GM21528 (cell line): ENCODE data around the gene TNFAIP8L1.
A peak's percentile ranks its signal among the peaks of the same experiment; 100 is the strongest.
"Not testable (repeated sequence)": the region's sequence is repeated elsewhere in the genome, so short reads cannot be mapped to it uniquely, and the experiment has no call there.

ENCODE experiments used
- ATAC-seq: cut with Tn5 transposase; IDR thresholded peaks from one replicate; pipeline ENCODE4 v1.9.1; 2021; ENCODE audit warnings: mild to moderate bottlenecking, moderate library complexity; ENCODE audit not compliant: unreplicated experiment, low FRiP score

The TNFAIP8L1 gene

GRCh38 chr19:4638828-4639530 is at the start of gene TNFAIP8L1:
TNFAIP8L1 (plus strand) TSS chr19:4639516; CDS start chr19:4651870, 12,354 bp downstream.
- ATAC-seq, result peak; percentile 73

- no peak for ATAC-seq
Observed at GRCh38 chr19:4589579-4590410, 49.5 kb upstream of the TNFAIP8L1 start.

- no peak for ATAC-seq
Observed at GRCh38 chr19:4590559-4590958, 48.8 kb upstream of the TNFAIP8L1 start.

DNA sequence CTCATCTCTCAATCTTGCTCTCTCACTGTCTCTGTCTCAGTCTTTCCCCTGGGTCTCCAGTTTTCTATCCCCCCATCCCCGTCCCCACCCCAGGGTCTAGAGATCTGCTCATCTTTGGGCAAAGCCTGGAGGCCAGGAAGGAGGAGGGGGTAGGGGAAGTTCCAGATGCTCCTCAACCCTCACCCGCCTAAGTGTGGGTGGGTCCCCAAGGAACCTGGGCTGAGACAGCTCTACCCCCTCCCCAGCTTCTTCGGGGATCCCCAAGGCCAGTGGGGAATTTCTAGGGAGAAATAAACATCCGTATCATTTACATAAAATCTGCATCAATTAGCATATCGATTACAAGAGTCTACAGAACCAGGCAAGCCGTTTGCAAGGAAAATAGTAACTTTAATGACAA is 48.0 kb upstream of the TNFAIP8L1 start:
- no peak for ATAC-seq

DNA sequence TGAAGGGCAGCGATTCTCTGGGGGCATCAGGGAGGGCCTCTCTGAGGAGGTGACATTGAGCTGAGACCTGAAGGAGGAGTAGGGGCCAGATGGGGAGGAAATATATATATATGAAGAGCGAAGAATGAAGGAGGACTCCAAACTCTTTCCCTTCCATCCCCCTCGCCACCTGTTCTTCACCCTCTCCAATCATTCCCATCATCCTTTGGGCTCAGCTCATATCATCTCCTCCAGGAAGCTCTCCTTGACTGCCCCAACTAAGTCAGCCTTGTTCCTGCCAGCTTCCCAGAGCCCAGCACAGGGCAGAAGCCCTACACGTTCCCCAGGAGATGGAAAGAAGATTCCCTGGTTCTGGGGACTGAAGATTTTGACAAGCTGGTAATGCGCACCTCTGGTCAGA is 46.9 kb upstream of the TNFAIP8L1 start:
- ATAC-seq, result no peak

DNA sequence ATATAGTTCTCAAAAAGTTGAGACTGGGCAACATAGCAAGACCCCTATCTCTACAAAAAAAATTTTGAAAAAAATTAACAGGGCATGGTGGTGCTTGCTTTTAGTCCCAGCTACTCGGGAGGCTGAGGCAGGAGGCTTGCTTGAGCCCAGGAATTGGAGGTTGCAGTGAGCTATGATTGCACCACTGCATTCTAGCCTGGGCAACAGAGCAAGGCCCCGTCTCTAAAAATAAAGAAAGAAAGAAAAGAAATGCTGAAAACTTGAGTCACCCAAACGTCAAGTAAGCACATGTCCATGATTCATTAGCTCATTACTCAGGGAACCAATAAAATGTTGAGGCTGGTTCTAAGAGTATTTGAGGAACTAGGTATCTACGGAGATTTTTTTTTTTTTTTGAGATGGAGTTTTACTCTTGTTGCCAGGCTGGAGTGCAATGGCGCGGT is 45.9 kb upstream of the TNFAIP8L1 start:
- ATAC-seq, result no peak

DNA sequence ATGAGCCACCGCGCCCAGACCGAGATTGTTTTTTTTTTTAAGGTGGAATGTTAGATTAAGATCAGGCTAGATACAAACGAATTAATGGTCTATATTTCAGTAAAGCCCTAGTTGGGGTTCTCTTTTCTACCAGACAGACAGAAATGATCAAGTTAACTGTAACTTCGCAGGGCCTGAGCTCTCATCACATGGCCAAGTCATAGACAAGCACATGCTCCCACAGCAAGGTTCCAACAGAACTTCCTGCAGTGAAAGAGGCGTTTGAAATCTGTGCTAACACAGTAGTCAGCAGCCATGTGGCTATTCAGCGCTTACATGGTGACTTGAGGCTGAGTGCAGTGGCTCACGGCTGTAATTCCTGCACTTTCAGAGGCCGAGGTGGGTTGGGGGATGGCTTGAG is 45.1 kb upstream of the TNFAIP8L1 start:
- no peak for ATAC-seq

DNA sequence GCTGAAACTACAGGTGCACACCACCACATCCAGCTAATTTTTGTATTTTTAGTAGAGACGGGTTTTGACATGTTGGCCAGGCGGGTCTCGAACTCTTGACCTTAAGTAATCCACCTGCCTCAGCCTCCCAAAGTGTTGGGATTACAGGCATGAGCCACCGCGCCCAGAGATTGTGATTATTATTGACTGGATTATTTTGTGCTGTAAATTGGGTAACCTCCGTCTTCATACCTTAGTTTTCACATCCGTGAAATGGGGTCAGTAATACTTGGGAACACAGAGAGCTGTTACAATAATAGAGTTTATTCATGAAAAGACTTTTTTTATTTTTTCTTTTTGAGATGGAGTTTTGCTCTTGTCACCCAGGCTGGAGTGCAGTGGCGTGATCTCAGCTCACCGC is 44.2 kb upstream of the TNFAIP8L1 start:
- not testable (repeated sequence) for ATAC-seq

- ATAC-seq, result no peak
Observed at GRCh38 chr19:4596033-4596904, 43.0 kb upstream of the TNFAIP8L1 start.

GRCh38 chr19:4597278-4597974 is 41.9 kb upstream of the TNFAIP8L1 start:
- ATAC-seq, result no peak

- no peak for ATAC-seq
Observed at GRCh38 chr19:4597975-4598671, 41.2 kb upstream of the TNFAIP8L1 start.

- no peak for ATAC-seq
Observed at GRCh38 chr19:4598712-4599111, 40.6 kb upstream of the TNFAIP8L1 start.

- ATAC-seq, result no peak
Observed at GRCh38 chr19:4600082-4600481, 39.2 kb upstream of the TNFAIP8L1 start.

- ATAC-seq, result no peak
Observed at GRCh38 chr19:4600893-4601292, 38.4 kb upstream of the TNFAIP8L1 start.

GRCh38 chr19:4602173-4602788 is 37.0 kb upstream of the TNFAIP8L1 start:
- no peak for ATAC-seq

DNA sequence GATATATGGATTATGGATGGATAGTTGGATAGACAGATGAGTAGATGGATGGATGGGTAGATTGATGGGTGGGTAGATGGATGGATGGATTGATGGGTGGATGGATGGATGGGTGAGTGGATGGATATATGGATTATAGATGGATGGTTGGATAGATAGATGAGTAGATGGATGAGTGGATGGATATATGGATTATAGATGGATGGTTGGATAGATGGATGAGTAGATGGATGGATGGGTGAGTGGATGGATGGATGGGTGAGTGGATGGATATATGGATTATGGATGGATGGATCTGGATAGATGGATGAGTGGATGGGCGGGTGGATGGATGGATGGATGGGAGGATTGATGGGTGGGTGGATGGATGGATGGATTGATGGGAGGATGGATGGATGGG is 36.4 kb upstream of the TNFAIP8L1 start:
- ATAC-seq, result no peak

GRCh38 chr19:4604912-4605311 is 34.4 kb upstream of the TNFAIP8L1 start:
- no peak for ATAC-seq

- no peak for ATAC-seq
Observed at GRCh38 chr19:4606181-4606580, 33.1 kb upstream of the TNFAIP8L1 start.
